Heart left ventricle (tissue), 13 donors: ENCODE measurements around the gene IMPDH2.

Source experiments
- CTCF ChIP-seq, 12 donors: fragments of 200-600 bp; sonication (generic) in 4 of 12; IDR thresholded peaks; one replicate each; pipeline versions ENCODE4 v1.5.0 to v1.8.0; 2018 to 2022; ENCODE audit warnings: antibody characterized with exemption in 12 of 12, mild to moderate bottlenecking in 5 of 12
- POLR2A ChIP-seq, 2 donors: fragments of 450-650 bp; IDR thresholded peaks; one replicate each; pipeline ENCODE4 v1.6.1; 2017; ENCODE audit warnings: antibody characterized with exemption in 2 of 2, mild to moderate bottlenecking in 2 of 2, moderate library complexity in 2 of 2
- donor health status: ischemic (EF 13 %, LVEDD 7.1; RV severe dilation, severe dysfunction).
- donor health status: DM: no; HTN: yes; CAD: no.
- donor health status: DM: no; HTN: no; CAD: no.
- donor health status: ischemic (EF 25% LVEDD 6.9; RV normal size, moderate dysfunction).
- donor health status: ischemic (EF 25% LVEDD 5.7; RV mildly dilated, moderate dysfunction).
- donor health status: ischemic (EF 35%, LVEDD 5.7; RV mildly dilated, moderate dysfunction).
- donor health status: nonischemic (EF 11% LVEDD 7.7; RV severe dilation, severe dysfunction).
- donor health status: DM: yes; HTN: yes; CAD: no.
- donor health status: PGD.
- donor health status: ischemic (EF 29% LVEDD 5.4; RV normal size, mild dysfunction).
- donor health status: nonischemic (EF 23%, LVEDD 6.1; RV moderate dilation, normal function).

GRCh38 chr3:48984663-48985062, 44.5 kb downstream of the IMPDH2 start:
- no peak for TF ChIP-seq POLR2A (IDR thresholded peaks at IDR 0.05)
- no peak for TF ChIP-seq CTCF (IDR thresholded peaks at IDR 0.05)
